SHP77 (cell line): ENCODE data around the gene SMYD3.
"Not testable (repeated sequence)": the region's sequence is repeated elsewhere in the genome, so short reads cannot be mapped to it uniquely, and the experiment has no call there.

Experiments
- DNase-seq, 2 experiments: peaks; one replicate each; lab custom pipeline; 2025; lab: John Stamatoyannopoulos, UW

Gene SMYD3

DNA sequence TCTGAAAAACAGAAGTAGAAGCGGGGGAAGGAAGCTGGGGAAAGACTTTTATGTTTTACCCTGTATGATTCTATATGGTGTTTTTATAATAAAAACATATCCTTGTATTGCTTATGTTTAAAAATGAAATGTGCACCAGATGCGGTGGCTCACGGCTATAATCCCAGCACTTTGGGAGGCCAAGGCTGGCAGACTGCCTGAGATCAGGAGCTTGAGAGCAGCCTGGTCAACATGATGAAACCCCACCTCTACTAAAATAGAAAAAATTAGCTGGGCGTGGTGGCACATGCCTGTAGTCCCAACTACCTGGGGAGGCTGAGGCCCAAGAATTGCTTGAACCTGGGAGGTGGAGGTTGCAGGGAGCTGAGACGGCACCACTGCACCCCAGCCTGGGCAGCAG is 155.4 kb downstream of the SMYD3 start:
- no peak for DNase-seq

DNA sequence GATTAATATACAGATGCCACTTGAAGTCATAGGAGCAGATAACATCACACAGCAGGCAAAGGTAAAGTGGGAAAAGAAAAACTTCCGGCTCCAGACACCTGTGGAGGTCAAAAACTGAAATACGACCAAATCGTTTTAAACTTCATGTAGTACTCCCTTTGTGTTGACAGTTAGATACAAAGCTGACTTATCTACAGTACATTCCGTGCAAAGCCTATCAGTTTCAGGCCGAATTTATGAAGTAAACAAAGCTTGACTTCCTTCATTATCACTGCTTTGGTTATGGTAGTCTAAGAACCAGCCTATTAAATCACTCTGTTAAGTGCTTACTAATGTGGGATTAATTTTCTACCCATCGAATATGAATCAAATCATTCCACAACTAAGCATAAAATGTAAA is 156.3 kb downstream of the SMYD3 start:
- DNase-seq = no peak

DNA sequence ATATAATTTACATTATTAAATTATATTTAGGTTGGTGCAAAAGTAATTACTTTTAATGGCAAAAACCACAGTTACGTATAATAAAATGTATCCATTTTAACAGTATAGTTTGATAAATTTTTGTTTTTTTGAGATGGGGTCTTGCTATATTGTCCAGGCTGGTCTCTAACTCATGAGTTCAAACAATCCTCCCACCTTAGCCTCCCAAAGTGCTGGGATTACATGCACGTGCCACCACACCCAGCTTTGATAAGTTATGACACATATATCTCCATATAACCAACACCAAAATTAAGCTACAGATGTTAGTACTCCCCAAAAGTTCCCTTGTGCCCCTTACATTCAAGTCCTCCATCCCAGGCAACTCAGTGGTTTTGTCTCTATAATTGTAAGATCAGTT is 163.1 kb downstream of the SMYD3 start:
- no peak for DNase-seq

DNA sequence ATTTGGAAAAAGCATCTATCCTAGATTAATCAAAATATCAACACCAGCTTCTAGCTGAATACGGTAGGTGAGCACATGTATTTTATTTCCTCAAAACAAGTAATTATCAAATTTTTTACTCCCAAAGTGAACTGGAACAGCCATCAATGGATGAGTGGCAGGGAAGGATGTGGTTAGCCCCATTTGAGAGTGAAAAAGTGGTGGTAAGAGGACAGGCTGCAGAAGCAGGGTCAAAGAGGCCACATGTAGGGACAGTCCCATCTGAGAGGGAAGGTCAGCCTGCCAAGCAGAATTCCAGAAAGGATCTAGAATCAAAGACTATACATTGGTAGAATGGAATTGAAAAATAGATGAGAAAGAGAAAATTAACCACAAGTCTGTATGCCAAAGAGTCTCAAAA is 163.8 kb downstream of the SMYD3 start:
- DNase-seq = no peak

GRCh38 chr1:246338546-246338945 is 168.5 kb downstream of the SMYD3 start:
- no peak for DNase-seq

DNA sequence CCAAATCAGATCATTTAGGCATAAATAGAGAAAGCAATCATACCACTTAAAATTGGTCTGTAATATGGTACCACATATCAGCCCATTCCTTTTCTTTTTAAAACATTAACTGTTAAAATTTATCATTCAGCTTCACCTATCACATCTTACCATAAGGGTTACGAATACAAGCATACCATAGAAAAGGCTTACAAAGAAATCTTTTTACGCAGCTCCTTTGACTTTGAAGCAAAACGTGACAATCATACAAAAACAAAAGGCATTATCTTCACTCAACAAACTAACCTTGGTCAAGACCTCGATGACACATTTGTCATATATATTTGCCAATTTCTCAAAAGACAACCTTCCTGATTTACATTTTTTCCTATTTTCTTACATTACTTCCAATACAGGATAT is 169.0 kb downstream of the SMYD3 start:
- no peak for DNase-seq

DNA sequence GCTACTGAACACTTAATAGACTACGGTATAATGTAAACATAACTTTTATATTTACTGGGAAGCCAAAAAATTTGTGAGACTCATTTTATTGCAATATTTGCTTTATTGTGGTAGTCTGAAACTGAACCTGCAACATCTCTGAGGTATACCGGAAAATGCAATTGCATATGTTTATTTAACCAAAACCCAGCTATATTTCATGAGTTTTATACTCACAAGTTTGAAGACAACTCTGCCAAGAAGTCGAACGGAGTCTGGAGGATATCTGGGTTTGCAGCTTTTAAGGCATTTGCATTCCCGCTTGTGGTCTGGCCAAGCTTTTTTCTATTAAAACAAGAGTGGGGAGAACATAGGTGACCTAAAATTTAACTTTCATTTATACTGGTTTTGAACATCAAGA is 171.9 kb downstream of the SMYD3 start:
- no peak for DNase-seq

DNA sequence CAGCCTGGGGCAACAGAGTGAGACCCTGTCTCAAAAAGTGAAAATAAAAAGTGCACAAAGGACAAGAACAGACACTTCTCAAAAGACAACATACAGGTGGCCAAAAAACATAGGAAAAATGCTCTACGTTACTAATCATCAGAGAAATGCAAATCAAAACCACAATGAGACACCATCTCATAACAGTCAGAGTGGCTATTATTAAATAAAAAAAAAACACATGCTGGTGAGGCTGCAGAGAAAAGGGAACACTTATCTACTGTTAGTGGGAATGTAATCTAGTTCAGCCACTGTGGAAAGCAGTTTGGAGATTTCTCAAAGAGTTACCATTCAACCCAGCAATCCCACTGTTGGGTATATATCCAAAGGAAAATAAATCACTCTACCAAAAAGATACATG is 173.2 kb downstream of the SMYD3 start:
- DNase-seq = no peak

DNA sequence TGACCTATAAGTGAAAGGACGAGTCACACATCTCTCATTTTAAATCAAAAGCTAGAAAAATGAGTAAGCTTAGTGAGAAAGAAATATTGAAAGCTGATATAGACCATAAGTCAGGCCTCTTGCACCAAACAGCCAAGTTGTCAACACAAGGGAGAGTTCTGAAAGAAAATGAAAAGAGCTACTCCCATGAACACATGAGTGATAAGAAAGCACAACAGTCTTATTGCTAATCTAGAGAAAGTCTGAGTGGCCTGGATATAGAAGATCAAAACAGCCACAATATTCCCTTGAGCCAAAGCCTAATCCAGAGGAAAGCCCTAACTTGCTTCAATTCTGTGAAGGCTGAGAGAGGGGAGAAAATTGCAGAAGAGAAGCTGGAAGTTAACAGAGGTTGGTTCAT is 175.0 kb downstream of the SMYD3 start:
- DNase-seq = no peak

DNA sequence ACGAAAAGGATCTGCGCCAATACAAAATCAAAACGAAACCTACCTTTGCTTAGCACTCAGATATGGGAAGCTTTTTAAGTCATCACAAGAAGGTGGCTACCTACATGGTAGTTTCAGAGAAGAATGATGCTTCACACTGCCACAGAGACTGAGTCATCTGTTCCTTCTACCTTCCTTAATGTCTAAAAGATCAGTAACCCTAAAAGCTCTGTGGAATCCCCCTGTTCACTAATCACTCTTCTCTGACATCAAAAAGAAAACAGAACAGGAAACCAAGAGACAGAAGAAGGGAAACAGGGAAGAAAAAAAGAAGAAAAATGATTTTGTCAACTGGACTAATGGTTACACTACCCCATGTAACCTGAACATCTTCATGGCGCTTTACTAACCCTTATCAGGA is 177.2 kb downstream of the SMYD3 start:
- no peak for DNase-seq

GRCh38 chr1:246329292-246329691 is 177.8 kb downstream of the SMYD3 start:
- DNase-seq = not testable (repeated sequence)

- no peak for DNase-seq
Observed at GRCh38 chr1:246324711-246325110, 182.4 kb downstream of the SMYD3 start.

- not testable (repeated sequence) for DNase-seq
Observed at GRCh38 chr1:246324033-246324432, 183.0 kb downstream of the SMYD3 start.

DNA sequence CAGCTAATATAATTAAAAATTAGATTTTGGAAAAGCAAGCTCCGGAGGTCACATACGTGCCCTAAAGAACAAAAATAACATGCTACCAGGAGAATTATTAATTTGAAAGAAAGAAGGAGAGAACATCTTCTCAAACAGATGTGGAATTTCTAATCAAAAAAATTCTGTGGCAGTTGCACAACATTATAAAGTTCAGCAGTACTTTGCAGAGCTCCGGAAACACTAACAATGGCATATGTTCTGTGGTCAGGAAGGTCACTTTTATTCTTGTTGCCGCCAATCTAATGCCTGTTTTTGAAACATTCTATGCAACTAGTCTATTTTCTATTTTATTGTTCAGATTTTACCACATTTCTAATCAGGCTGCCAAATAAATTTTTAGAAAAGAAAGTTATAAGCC is 186.8 kb downstream of the SMYD3 start:
- no peak for DNase-seq

DNA sequence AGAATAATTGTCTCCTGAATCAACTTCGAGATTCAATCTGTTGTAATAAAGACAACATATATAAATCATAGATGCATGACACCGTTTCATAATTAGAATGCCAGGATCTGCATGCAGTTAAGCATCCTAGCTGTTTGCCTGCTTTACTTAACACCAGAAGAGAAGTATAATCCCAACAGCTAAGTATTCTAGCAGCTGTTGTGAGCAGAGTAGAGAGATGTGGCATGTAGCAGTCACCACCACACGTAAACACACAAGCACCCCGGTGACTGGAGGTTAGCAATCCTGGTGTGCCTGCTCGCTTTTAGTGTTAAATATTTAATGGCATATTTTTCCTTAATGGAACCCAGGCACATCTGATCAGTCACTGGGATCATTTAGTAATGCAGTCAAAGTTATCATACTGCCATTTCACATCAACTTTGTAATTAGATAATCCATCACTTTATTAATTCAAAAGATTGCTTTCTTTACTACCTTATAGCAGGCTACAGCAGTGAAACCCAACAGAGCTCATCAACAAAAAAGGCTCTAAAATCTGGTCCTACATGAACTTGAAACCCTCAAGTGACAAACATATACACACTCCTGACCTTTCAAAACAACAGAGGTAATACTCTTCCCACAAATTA is 187.9 kb downstream of the SMYD3 start:
- DNase-seq = no peak

DNA sequence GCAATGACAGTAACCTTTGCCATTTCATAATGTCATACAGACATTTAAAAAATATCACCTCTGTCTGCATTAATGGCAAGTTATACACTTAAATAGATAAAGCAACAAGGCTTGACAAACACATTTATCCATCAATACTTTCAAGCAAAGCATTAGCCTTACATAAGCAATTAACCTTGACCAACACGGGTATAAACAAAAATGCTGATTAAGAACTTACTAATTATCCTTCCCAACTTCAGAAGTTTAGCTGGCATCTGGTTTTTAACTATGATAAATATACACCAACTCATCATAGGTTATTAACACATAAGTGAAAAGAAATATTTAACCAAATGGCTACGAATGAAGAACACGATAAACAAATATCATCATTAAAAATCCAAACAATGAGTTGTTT is 188.5 kb downstream of the SMYD3 start:
- DNase-seq = no peak

DNA sequence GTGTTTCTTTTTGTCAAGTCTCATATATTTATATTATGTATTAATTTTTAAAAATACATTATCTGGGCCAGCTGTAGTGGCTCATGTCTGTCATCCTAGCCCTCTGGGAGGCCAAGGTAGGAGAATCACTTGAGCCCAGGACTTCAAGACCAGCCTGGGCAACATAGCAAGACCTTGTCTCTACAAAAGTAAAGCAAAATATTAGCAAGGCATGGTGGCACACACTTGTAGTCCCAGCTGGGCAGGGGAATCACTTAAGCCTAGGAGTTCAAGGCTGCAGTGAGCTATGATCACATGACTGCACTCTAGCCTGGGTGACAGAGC is 189.1 kb downstream of the SMYD3 start:
- DNase-seq = no peak

DNA sequence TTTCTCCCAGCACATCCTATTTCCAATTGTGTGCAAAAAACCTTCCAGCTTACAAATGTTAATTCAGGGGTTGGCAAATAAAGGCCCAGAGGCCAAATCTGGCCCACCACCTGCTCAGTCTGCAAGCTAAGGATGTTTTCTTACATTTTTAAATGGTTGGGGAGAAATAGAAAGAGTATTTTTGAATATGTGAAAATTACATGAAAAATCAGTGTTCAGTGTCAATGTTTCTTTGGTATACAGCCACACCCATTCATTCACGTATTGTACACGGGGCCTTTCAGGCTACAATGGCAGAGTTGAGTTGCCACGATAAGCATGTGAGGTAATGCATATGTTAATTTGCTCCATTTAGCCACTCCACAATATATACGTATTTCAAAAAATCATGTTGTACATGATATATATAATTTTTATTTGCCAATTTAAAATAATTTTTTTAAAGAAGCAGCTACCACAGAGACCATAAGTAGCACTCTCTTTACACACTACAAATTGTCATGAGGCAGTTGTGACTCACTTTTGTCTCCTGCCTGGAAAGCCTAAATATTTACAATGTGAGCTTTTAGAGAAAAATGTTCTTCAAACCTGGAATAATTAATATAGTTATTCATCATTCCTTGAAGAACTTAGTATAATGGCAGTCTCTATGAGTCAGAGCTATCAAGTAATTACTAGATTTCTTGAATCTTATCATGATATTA is 189.6 kb downstream of the SMYD3 start:
- DNase-seq = no peak

GRCh38 chr1:246311461-246311860 is 195.6 kb downstream of the SMYD3 start:
- no peak for DNase-seq

- no peak for DNase-seq
Observed at GRCh38 chr1:246309247-246309884, 197.7 kb downstream of the SMYD3 start.

- DNase-seq = no peak
Observed at GRCh38 chr1:246308533-246309075, 198.5 kb downstream of the SMYD3 start.

DNA sequence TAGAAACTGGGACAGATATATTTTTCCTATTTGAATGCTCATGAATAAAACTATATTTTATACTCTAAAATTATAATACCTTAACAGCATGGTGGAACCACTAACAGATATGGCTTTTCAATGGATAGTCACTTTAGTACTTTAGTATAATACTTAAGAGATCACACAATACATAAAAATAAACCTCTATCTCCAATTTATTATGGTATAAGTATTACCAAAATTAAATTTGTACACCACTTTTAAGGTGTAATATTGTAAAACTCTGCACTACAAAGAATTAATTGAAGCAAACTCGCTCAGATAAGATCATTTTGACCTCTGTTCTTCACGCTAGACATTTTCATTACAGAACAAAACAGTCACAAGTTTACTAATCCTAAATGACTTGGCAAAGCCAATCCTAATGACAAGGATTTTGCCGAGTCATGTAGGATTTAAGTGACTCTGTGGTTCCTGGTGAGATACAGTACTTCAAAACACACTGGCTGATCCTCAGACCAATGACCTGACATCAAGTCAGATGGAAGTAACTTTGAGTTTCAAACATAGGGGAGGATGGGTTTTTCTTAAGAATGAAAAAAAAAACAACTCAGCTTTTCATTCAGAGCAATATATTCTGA is 200.6 kb downstream of the SMYD3 start:
- no peak for DNase-seq
